Right lobe of liver (tissue), 4 donors: Measurements from ENCODE around the gene GPR17.

ENCODE experiments used
- CTCF ChIP-seq, 4 donors: fragments of 200-600 bp in 3 of 4; fragments of 450-650 bp in 1 of 4; IDR thresholded peaks; one replicate each; pipeline versions ENCODE4 v1.5.1 to v1.8.0; 2016 to 2022; ENCODE audit warnings: antibody characterized with exemption in 4 of 4, mild to moderate bottlenecking in 2 of 4
- POLR2A ChIP-seq: fragments of 450-650 bp; IDR thresholded peaks from one replicate; pipeline ENCODE4 v1.6.1; 2017; ENCODE audit warnings: antibody characterized with exemption, mild to moderate bottlenecking
- donor health status: DM: no; HTN: no; CAD: no.
- donor health status: DM: no; HTN: no; CAD: no.
- donor health status: DM: no; HTN: yes; CAD: no.

GRCh38 chr2:127651381-127651809 is 5.4 kb downstream of the GPR17 start:
- no peak for TF ChIP-seq CTCF (IDR thresholded peaks at IDR 0.05)
- TF ChIP-seq POLR2A: no peak
